Raji (cell line): ENCODE measurements around the gene GSN.

Experiments
- POLR2A ChIP-seq: IDR thresholded peaks from 2 replicates; pipeline ENCODE4 v1.6.1; 2011; ENCODE audit warnings: low read depth, low read length, control low read depth; ENCODE audit not compliant: insufficient read depth

The GSN gene

DNA sequence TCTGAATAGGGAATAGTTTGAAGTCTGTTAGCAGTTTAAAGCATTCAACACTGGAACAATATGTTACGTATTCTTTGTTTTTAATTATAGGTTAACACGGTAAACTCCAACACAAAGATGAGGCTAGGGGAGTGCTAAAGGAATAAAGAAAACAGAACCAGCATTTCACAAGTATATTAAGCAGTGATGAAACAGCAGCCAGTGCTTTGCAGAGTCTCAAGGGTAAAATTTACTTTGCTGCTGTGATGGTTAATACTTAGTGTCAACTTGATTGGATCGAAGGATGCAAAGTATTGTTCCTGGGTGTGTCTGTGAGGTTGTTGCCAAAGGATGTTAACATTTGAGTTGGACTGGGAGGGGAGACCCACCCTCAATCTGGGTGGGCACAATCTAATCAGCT is 30.0 kb upstream of the GSN start:
- TF ChIP-seq POLR2A = no peak

DNA sequence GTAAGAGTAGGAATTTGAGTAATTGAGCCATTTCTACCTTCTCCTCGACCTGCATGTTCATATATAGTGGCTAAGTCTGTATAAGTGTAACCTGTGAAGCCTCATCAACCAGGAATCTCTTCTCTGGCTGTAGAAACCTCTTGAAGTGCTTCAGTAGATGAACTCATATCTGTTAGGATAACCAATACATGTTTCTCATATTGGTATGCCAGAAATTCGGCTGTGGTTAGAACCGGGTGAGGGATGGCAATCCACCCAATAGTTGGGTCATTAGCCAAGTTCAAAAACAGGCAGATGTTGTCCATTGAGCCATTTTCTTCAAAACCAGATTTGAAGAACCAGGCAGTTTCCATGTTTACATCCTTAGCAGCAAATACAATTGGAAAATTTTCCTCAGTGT is 28.9 kb upstream of the GSN start:
- TF ChIP-seq POLR2A = no peak

DNA sequence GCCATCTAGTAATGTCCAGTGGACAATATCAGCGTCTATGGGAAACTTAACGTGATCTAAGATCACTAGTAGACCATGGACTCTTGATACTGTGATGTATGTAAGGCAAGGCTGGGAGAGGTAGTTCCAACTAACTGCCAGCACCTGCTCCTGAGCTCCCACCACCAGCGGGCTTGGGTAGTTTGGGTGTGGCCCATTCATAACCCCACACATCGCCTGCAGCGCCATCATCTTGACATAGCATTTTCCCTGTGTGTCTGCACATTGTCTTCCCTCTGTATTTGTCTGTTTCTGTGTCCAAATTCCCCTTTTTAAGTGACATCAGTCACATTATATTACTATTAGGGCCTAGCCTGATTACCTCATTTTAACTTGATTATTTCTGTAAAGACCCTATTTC is 28.1 kb upstream of the GSN start:
- TF ChIP-seq POLR2A = no peak

DNA sequence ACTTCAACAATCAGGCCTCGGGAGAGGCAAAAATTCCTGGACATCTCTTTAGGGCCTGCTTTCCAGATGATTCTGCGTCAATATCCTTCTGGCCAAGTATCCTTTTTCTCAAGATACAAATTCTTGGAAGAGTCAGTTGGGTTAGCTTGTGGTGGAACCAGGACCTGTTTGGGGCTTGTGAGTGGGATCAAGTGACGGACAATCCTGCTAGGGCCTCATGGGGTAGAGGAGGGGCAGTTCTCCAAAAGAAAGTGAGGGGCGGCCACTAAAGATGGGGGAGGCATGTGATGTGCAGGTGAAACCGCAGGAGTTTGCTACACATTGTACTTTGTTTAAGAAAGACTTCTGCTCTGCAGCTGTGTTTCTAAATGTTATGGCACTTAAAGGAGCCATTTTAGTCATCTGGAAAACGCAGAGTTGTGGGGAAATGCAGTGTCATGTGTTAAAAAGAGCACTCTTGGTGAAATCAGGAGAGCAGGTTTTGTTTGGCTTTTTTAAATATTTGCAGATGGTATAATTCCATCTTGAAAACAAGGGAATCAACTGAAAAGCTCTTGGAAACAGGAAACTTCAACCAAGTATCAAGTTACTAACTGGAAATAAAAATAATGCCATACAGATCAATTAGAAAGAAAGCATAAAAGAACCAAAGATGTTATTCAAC is 27.4 kb upstream of the GSN start:
- no peak for TF ChIP-seq POLR2A

DNA sequence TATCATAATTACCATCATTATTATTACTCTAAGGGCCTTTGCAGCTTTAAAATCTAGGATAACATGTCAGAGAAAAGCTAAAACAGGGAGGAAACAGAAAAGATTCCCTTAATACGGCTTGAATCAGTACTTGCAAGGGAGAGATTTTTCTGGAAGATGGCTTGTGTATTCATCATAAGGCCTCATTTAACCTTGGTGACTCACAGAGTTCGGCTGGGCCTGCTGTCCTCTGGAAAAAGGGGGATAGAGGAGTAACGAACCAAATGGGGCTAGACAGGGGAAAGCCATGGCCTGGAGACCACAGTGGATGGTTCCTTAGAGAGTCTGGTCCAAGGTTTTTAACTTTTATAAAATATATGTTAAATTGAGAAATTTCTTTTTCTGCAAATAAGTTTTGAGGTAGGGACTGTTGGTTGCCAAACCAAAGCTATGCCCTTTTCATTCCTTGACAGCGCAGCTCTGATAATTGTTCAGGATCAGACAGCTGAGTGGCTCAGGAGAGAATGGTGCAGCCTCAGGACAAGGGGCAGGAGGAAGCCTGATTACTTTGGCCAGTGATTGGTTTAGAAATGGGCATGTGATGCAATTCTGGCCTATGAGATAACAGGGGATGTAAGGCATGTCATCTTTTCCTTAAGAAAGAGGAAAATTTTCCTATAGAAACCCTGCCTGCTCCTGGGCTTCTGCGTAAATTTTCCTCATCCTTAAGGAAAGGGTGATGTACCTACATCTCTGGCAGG is 25.6 kb upstream of the GSN start:
- no peak for TF ChIP-seq POLR2A

DNA sequence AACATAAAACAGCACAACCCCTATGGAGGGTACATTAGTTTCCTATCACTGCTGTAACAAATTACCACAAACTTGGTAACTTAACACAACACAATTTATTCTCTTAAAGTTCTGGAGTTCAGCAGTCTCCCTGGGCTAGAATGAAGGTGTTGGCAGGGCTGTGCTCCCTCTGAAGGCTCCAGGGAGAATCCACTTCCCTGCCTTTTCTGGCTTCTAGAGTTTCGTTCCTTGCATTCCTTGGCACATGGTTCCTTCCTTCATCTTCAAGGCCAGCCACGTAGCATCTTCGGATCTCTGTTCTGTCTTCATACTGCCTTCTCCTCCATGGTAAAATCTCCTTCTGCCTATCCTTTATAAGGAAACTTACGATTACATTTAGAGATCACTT is 25.0 kb upstream of the GSN start:
- no peak for TF ChIP-seq POLR2A

DNA sequence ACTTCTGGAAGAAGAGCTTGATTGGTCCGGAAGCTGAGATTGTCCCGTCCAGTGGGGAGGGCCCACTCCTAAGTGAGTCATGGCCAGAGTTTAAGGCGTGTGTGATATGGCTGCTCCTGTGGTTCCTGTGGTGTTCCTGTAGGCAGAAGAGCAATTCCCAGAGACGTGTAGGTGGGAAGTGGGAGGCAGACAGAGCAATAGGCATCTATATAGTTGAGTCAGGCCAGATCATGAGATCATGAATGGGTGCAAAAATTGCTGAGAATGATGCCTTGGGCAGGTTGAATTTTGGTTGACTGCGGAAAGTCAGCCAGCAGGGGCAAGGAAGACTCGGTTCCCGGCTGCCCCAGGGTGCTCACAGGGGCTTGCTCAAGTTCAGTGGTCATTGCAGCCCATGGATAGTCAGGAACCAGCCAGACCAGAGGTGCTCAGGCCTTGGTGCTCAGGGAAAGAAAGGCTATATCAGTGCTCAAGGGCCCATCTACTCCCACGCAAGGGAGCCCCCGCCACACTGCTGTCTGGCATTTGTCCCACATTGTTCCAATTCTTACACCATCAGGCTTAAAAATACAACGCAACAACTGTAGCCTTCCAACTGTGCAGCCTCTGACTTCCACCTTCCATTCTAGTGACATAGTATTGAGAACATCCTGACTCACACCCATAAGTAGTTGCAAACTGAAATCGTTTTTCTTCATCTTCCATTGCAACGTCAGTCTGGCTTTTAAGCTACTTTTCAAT is 21.0 kb upstream of the GSN start:
- no peak for TF ChIP-seq POLR2A

DNA sequence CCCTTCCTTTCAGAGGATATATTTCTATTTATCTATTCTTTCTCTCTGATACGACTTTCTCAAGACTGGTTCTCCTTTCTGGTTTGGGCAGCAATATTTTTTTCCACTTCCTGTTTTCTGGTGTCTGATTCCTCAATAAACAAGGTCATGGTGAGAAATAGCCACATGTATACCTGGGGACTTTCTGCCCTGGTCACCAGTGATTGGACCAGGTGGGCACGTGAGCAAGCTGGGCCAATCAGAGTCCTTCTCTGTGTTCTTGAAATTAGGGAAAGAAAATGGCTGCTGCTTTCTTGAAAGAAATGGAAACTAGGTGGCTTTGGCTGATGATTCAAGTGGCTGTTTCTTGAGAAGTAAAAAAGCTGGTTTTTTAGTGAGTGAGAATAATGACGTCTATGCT is 18.4 kb upstream of the GSN start:
- no peak for TF ChIP-seq POLR2A

DNA sequence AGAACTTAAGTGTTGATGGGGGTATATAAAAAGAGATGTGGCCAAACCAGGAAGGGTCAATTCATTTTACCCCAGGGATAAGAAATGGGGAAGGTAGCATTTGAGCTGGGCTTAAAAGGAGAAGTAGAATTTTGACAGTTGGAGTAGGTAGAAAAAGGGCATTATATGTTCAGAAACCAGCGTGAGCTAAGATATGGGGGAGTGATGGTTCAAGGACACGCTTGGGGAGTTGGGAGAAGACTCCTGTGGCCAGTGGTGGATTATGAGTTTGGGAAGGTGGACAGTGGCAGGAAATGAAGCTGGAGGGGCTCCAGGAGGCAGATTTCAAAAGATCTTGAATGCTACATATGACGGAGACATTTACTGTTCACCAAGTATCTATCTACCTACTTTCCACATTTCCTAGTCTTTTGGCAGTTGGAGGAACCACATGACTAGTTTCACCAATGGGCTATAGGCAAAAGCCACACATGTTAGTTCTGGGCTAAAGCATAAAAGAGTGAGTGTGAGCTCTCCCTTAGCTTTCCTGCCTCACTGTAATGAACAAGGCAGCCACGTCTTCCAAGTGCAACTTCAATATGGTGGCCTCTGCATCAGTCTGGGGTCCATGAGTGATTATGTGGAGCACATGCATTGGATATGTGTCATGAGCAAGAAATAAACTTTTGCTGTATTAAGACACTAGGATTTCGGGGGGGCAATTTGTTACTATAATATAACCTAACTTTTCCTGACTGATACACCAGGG is 15.7 kb upstream of the GSN start:
- TF ChIP-seq POLR2A = no peak

DNA sequence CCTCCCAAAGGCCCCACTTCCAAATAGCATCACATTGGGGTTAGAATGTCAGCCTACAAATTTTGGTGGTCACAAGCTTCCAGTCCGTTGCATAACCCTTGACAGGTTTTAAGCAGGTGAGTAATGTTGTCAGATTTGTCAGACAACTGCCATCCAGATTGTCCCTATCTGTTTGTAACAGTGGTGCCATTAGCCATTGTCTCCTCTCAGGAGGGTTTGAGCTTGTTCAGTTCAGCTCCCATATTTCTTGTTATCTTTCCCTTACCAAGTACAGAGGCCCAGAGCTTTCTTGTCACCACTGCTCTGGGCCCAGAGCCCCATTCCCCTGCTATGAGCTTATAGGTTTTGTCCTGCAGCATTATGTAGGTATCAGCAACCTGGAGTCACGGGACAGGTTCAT is 14.8 kb upstream of the GSN start:
- TF ChIP-seq POLR2A = no peak

DNA sequence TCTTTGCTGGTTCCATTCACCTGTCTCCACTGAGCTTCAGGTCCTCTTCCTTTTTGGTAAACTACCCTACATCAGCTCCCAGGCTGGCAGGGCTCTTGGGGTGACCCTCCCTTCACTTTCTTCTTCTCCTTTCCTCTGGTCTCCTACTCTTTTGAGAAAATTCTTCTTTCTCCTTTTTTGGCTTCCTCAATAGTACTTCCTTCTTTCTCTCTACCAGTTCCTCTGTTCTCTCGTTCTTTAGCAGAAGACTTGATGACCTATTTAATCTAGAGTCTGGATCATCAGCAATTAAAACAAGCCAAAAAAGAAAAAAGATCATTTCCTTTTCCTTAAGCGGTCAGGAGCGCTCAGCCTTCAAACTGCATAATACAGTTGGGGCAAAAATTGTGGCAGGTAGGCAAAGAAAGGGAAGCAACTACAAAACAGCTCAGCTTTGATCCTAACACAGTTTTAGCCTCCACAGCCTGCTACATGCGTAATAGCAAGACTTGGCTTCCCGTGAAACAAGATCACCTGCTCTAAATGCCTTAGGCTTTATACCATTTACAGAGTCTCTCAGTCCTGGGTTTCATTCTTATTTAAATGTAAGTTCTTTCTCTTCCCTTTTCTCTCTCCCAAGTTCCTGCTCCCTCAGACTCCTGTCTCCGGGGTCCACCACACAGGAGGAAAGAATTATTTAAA is 14.0 kb upstream of the GSN start:
- TF ChIP-seq POLR2A = no peak

DNA sequence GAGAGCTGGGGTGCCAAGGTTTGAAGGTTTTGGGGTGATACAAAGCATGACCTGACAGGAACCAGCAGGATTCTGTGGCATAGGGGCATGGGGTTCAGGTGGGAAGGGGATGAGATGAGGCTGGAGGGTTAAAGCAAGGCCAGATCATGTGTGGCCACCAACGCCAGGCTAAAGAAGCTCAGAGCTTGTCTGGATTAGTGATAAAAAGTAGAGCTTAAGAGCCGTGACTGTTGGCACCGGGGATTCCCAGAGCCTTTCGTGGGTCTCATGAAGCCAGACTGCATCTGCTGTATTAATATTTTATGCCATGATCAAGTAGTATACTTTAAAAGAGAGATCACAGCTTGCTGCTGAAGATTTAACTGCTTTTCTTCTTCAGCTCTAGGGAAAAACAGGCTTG is 8.5 kb upstream of the GSN start:
- TF ChIP-seq POLR2A = no peak

DNA sequence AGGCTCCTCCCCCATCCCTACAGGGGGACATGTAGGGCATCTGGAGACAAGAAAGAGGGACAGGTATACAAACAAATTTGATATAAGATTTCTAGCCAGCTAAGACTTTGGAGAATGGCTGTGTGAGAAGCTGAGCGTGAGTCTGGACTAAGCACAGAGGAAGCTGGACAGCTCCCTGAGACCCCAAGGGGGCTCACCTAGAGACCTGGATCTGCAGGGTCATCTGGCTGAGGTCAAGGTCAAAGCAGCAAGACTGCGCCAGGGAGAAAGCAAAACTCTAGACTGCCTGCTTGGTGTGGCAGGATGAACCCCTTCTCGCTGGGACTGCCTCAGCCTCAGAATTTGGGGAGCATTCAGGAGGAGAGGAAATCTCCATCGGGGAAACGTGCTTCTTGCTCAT is 8.0 kb upstream of the GSN start:
- TF ChIP-seq POLR2A = no peak

DNA sequence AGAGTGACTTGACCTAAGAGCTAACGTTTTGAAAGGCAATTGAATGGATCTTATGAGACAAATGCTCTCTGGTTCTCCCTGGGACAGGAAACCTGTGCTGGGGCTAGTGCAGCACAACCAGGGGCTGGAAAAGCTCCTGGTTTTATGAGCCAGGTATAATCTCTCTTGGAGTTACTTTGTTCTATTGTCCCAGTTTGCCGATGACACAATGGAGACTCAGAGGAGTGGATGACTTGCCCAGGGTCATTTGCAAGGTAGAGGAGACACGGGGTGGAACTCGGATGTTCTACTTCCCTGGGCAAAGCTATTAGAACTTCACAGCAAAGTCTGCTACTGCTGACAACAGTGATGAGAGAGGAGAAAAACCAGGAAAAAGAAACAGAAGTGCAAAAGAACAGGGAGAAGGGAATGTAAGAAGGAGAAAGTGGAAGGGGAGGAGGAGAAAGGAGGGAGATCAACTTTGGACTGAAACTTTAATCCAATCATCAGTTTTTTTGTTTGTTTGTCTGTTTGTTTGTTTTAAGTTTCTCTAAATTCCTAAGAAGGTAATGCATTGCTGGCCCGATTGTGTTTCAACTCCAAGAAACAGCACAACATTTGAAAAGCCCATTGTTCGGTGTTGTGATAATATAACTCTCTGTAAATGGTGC is 7.4 kb upstream of the GSN start:
- no peak for TF ChIP-seq POLR2A

DNA sequence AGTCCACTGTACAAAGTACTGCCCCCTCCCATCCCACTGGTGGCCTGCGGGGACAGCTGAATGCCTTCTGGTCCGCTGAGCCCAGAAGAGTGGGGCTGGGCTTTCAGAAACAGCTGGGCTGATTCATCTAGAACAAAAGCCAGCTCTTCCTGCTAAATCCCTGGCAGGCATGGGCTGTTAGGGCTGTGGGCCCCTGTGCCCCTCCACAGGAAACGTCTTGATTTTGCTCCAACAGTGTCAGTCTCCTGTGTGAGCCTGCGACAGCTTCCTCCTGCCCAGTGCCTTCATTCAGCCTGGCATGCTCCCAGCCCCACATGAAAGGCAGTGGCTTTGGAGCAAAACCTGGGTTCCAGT is 6.9 kb upstream of the GSN start:
- TF ChIP-seq POLR2A = no peak
